GM12874 (cell line): ENCODE results near the gene CACNG8.

Source experiments
- TF ChIP-seq, protein P1 (sequence below): IDR thresholded peaks from 2 replicates; pipeline ENCODE4 v1.5.1; 2011; ENCODE audit warnings: low read depth, mild to moderate bottlenecking, control low read depth, low read length, moderate library complexity; ENCODE audit not compliant: insufficient read depth

Gene CACNG8

DNA sequence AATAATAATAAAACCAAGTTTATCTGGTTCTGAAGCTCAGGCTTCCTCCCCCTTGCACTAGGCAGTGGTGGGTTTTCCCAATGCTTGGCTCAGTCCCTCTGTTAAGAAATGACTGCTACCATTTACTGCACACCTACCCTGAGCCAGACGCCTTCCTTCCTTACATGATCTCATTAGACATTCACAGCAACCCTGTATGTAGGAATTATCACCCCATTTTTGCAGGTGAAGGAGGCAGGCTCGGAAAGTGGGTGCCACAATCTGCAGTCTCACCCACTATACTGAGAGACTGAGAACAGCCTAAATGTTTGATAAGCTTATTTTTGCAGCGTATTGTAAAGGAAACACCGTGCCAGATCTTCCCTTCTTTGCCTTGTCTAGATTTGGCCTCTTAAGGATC is 18.3 kb upstream of the CACNG8 start:
- TF ChIP-seq, protein P1, sequence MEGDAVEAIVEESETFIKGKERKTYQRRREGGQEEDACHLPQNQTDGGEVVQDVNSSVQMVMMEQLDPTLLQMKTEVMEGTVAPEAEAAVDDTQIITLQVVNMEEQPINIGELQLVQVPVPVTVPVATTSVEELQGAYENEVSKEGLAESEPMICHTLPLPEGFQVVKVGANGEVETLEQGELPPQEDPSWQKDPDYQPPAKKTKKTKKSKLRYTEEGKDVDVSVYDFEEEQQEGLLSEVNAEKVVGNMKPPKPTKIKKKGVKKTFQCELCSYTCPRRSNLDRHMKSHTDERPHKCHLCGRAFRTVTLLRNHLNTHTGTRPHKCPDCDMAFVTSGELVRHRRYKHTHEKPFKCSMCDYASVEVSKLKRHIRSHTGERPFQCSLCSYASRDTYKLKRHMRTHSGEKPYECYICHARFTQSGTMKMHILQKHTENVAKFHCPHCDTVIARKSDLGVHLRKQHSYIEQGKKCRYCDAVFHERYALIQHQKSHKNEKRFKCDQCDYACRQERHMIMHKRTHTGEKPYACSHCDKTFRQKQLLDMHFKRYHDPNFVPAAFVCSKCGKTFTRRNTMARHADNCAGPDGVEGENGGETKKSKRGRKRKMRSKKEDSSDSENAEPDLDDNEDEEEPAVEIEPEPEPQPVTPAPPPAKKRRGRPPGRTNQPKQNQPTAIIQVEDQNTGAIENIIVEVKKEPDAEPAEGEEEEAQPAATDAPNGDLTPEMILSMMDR: no peak

DNA sequence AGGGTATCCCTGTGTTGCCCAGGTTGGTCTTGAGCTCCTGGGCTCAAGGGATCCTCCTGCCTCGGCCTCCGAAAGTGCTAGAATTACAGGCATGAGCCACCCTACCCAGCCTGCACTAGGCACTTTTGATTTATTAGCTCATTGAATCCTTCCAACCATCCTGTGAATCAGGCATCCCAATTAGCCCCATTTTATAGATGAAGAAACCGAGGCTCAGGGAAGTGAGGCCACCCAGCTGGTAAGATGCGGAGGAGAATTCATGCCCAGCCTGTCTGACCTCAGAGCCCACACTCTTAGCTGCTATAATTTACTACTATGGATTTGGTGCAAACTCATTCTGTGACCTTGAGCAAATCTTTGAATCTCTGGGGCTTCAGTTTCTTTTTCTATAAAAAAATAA is 17.8 kb upstream of the CACNG8 start:
- TF ChIP-seq, protein P1: no peak

DNA sequence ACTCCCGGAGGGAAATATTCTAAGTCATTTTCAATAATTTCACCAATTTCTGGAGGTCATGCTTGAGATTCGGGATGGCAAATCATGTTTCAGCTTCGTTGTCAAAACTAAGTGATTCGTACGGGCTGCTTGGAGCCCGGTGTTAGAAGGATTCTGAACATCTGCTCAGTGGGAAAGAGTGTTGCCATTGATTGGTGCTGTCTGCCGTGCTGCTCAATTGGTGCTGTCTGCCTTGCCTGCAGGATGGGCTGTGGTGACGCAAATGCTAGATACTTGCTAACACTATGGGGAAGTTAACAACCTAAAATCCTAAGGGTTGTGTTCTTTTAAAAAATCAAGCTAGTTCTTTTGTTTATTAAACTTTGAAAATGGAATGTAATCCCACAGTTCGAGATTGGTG is 17.3 kb upstream of the CACNG8 start:
- TF ChIP-seq, protein P1: no peak

DNA sequence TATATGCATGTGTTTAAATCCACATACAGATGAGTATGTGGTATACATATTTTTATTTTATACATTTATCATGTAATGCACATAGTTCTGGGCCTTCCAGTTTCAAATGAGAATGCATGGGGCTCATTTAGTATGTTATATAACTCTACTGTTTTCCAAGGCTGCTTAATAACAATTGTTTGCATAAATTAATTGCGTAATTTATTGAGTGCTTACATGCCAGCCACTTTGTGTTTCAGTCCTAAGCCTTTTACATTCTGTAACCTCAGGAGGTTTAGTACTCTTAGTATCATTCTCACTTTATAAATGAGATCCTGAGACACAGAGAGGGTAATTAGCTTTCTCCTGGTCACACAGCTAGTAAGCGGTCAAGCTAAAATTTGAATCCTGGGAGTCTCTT is 16.7 kb upstream of the CACNG8 start:
- TF ChIP-seq, protein P1: no peak

DNA sequence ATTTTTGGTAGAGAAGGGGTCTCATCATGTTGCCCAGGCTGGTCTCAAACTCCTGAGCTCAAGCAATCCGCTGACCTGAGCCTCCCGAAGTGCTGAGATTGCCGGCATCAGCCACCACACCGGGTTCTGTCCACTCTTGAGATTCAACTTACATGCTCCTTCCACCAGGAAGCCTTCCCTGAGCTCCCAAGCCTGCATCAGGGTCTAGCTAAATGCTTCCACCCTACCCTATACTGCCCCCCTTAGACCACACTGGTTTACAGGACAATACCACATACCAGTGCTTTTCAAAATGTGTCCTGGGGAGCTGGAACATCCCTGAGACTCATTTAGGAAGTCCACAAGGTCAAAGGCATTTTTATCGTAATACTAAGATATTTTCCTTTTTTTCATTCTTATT is 15.1 kb upstream of the CACNG8 start:
- TF ChIP-seq, protein P1: no peak

DNA sequence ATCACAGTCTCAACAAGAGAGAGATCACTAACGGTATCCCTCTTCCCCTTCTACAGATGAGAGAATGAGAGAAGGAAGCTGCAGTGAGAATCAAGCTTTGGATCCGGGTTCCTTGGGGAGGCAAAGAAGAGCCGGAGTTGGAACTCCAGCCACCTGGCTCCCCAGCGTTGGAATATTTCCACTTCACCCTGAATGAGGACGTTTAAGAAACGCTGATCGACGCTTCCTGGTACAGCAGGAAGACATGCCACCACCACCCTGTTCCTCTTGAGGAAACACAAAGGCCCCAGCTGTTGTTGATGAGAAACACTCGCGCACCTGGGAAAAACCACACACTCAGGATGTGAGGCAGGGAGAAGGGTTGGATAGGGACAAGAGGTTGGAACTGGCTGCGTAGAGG is 11.3 kb upstream of the CACNG8 start:
- TF ChIP-seq, protein P1: no peak

DNA sequence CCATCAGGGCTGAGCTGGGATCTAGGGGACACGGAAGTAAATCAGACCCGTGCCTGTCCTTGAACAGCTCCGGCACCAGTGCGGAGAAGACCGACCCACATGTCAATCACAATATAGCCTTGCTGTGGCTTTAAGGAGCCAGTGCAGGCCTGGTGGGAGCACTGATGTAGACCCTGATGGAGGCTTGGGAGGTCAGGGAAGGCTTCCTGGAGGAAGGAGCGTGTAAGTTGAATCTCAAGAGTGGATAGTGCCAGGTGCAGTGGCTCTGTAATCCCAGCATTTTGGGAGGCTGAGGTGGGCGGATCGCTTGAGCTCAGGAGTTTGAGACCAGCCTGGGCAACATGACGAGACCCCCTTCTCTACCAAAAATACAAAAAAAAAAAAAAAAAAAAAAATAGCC is 10.8 kb upstream of the CACNG8 start:
- TF ChIP-seq, protein P1: no peak

DNA sequence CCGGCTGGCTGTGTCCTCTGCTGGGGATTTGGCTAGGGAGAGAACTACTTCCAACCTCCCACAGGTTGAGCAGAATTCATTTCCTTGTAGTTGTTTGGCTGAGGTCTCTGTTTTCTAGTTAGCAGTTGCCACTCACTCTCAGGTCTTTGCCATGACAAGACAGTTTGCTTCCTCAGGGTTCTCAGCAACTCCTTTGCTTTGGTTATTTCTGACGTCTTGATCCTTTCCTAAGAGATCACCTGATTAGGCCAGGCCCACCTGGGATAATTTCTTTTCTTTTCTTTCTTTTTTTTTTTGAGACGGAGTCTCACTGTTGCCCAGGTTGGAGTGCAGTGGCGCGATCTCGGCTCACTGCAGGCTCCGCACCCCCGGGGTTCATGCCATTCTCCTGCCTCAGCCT is 9.4 kb upstream of the CACNG8 start:
- TF ChIP-seq, protein P1: no peak
